GM21423 (cell line): ENCODE data around the gene TIGD4.

Experiments used
- ATAC-seq: cut with Tn5 transposase; IDR thresholded peaks from one replicate; pipeline ENCODE4 v1.9.1; 2021; ENCODE audit warnings: mild to moderate bottlenecking, moderate library complexity; ENCODE audit not compliant: unreplicated experiment

TIGD4 gene

GRCh38 chr4:152727784-152728183, 51.7 kb downstream of the TIGD4 start:
- no peak for ATAC-seq

- ATAC-seq = no peak
Observed at GRCh38 chr4:152724494-152724893, 55.0 kb downstream of the TIGD4 start.

- no peak for ATAC-seq
Observed at GRCh38 chr4:152723236-152723635, 56.3 kb downstream of the TIGD4 start.

- ATAC-seq = no peak
Observed at GRCh38 chr4:152719801-152720556, 59.6 kb downstream of the TIGD4 start.
